Right renal cortex interstitium (tissue), 3 donors: ENCODE results near the gene CDH22. TPM values are rescaled to one million over a fixed set of nuclear protein-coding genes. Genes with fewer than 3 reads are reported as not detected.

Experiments
- DNase-seq, 3 donors: peaks; one replicate each; pipeline ENCODE4 v3.0.0-alpha.2; 2013; ENCODE audit warnings: low read depth in 3 of 3, low spot score in 2 of 3
- polyA plus RNA-seq, 3 donors: library from polyadenylated mRNA; unstranded; fragments of 120-200 nt; gene quantifications; one replicate each; pipeline ENCODE4 v1.2.1, GENCODE V29; 2013; ENCODE audit not compliant: insufficient read length in 3 of 3

The CDH22 gene
- polyA plus RNA-seq, 3 donors, result not detected

DNA sequence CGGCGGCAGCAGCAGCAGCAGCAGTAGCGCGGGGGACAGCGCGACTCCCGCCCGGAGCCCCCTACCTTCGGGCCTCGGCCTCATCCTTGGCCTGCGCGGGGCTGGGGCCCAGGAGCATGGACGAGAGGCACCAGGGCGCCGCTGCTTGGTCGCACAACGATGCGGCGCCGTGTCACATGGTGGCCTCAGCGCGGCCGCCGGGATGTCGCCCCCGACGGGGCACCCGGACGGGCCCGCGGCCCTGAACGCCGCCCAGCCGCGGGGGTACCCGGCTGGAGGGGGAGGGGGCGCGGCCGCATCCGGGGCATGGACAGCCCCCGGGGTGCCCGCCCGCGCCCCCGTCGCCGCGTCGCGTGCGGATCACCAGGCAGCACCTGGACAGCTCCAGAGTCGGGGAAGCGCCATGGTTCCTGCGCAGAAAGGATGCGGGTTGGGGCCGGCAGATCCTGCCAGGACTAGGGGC lies 57.1 kb downstream of the CDH22 start:
- DNase-seq, result no peak

DNA sequence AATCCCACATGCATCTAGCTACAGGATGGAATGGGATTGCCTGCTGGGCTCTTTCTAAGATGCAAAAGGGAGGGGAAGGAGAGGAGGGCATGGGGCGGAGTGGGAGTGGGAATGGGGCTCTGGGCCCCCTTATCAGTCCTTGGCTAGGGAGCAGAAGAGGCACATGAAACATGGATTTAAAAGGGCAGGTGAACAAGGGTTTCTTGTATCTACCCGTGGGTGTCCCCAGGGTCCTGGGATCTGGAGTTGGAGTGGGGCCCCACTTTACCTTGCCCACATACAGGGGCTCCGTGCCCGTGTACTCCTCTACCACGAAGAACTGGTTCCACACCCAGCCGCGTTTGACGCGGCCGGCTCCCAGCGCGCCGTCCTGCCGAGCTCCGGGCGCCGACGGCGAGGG lies 57.5 kb downstream of the CDH22 start:
- DNase-seq, result no peak

- no peak for DNase-seq
Measured at GRCh38 chr20:46249671-46250070, 58.6 kb downstream of the CDH22 start.

DNA sequence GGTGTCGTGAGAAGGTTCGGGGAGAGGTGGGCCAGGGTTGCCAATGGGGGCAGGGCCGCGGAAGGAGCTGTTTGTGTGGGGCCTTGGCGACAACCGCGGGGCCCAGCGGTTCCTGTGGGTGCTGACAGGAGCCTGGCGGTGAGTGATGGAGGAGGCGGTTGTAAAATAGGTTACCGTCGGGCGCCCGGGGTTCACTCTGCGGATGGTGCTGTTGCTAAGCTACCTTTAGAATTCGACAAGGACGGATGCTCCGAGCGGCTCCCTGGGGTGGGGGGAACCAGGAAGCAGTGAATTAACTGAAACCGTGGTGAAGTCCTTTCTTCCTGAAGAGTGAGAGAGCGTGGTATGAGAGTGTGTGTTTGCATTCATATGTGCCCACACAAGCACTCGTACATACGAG lies 61.7 kb downstream of the CDH22 start:
- no peak for DNase-seq

DNA sequence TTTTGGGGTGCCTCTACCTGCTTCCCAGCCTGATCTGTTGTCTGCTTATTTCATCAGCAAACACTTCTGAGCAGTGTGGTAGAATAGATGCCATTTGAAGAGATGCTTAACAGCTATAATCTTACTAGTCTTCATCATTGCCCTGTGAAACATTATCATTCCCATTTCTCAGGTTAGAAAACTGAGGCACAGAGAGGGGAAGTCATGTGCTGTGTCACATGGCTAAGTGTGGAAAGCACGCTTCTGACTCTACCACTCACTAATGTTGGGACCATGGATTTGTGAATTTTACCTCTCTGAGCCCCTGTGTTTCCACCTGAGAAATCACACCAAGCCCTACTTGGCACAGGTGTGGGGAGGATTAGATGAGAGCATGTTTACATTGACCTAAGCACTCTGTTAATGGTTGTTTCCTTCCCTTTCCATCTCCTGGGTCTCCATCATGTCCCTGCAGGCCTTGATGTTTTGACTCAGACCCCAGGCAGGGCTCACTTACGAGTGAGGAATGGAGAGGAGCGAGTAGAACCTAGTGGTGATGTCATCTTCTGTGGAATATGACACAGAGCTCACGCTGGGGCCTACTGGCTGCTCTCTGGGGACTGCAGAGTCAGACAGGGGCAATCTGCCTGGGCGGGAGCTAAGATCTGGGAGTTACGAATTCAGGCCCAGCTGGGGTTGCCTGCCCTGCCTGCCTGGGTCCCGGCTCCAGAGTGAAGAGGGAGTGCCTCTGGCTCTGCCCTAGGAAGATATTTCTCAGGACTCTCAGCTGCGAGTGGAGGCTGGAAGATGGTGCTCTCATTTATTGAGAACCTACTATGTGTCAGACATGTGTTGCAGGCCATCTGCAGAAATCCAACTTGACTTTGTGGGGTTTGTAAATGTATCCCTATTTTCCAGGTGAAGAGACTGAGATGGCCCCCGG lies 64.3 kb downstream of the CDH22 start:
- DNase-seq, result no peak

DNA sequence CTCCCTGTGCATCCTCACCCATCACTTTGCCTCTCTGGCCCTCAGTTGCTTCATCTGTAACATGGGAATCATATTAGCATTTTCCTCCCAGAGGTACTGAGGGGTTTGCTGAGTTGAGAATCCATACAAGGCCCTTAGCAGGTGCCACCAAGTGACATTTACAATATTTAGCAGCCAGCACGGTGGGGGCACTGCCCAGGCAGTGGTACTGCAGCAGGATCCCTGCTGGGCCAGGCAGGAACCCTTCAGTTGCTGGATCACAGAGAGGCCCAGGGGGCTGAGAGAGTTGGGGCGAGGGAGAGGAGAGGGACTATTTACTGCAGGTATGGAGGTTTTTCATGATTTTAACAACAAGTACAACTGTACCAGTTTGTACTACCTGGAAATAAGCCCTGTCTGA lies 65.9 kb downstream of the CDH22 start:
- no peak for DNase-seq

GRCh38 chr20:46240881-46241280 lies 67.4 kb downstream of the CDH22 start:
- DNase-seq, result no peak

DNA sequence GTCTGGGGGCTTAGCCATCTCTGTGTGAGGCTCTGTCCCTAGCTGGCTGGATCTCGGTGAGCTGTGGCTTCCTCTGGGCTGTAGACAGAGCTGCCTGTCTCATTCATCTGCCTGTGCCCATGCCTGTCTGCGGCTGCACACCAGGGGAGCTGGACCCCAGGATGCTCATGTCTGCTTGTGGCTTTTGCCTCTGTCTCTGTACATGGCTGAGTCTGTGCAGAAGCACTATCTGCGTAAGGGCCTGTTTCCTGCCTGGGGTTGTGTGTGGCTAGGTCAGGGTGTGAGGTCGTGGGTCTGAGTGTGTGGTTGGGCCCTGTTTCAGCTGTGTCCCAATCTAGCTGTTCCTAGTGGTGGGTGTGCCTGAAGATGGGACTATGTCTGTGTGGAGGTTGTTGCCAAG lies 68.2 kb downstream of the CDH22 start:
- DNase-seq, result no peak

GRCh38 chr20:46237736-46238135 lies 70.6 kb downstream of the CDH22 start:
- DNase-seq, result no peak

GRCh38 chr20:46237227-46237626 lies 71.1 kb downstream of the CDH22 start:
- DNase-seq, result no peak

- no peak for DNase-seq
Measured at GRCh38 chr20:46235077-46235476, 73.2 kb downstream of the CDH22 start.

GRCh38 chr20:46233701-46234100 lies 74.6 kb downstream of the CDH22 start:
- no peak for DNase-seq

GRCh38 chr20:46232539-46232938 lies 75.8 kb downstream of the CDH22 start:
- no peak for DNase-seq

DNA sequence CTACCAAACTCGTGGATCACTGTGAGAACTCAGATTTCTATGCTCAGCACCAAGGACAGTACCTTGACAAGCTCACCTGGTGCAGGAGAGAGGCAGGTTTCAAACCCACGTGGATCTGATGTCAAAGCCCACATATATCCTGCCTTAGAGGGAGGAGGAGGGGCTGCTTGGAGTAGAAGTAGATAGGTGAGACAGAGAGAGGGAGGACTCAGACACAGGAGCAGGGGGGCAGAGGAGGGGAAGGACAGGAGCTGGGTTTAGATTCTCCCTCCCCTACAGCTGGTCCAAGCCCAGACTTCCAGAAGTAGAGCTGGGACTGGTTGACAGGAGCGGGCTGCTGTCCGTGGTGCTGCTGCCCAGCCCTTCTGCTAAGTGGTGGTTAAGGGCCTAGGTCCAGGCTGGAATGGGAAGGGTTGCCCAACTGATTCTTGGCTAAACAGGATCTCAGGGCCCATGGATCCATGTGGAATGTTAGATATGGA lies 77.5 kb downstream of the CDH22 start:
- DNase-seq, result peak; percentile 55 to 64 (median 58)

DNA sequence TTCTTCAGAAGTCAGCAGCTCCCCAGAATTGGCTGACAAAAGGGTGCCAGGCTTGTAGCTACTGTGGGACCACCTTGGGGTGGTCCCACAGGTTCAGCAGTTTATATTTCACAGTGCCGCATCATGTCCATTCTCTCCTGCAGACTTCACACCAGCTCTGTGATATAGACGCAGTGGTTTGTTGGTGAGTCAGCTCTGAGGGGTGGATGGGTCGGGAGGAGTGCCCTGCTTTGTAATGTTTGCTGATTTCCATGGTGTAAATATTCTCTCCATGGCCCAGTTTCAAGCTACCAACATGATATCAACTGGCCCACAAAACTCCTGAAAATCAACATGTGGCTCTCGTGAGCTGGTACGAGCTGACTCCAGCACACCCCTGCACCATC lies 78.2 kb downstream of the CDH22 start:
- DNase-seq, result no peak

DNA sequence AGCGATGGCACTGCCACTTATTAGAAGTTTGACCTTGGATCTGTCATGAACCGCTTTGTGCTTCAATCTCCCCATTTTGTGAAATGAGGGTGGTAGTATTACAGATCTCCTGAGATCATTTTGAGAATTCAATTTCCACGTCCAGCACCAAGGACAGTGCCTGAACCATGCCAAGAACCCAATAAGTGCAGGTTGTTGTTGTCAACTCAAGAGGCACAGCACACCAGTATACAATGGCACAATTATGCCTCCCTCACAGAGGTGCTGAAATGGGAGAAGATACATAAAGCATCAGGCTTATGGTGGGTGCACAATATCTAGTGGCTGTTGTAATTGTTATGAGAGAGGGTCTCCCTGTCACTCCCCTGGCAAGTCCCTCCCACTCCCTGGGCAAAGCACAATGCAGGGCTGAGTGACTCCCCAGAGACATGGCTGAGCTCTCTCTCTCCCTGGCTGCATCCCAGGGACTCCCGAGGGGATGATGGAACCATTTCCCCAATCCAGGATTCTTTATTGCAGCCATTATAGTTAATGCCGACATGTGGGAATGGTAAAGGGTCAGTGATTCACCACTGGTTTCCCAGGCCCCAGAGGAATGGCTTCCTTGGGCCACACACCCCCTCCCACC lies 78.7 kb downstream of the CDH22 start:
- DNase-seq, result no peak

DNA sequence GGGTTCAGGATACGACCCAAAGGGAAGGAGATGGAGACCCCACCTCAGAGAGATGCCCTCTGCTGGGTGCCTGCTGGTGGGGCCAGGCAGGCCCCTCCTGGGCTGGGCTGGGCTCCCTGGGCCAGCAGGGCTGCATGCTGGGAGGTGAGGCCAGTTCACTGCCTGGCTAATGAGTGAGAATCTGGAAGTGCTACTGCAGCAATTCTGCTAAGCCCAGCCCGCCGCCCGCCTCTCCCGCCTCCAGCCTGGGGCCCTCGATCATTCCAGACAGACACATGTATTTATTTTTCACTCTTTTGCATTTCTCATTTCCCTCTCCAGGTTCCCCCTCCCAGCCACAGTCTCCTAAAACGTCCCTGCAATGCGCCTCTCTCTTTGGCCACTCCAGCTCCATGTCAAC lies 79.6 kb downstream of the CDH22 start:
- no peak for DNase-seq

GRCh38 chr20:46227272-46227767 lies 81.0 kb downstream of the CDH22 start:
- DNase-seq, result no peak

DNA sequence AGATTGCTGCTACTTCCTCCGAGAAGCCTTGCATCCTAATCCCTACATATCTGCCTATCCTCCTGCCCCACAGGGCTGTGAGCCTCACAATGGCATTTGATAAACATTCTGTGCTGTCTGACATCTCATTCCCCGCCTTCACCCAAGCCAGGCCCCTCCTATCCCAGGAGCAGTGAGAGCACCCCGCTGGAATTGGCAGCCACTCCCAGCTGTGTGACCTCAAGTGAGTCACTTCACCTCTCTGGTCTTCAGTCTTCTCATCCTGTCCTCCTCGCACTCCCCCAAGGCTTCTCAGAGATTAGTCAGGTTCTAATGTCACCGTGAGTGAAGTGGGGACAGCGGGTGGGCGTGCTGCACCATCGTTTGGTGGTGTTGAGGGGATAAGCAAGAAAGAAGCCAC lies 81.7 kb downstream of the CDH22 start:
- DNase-seq, result no peak

DNA sequence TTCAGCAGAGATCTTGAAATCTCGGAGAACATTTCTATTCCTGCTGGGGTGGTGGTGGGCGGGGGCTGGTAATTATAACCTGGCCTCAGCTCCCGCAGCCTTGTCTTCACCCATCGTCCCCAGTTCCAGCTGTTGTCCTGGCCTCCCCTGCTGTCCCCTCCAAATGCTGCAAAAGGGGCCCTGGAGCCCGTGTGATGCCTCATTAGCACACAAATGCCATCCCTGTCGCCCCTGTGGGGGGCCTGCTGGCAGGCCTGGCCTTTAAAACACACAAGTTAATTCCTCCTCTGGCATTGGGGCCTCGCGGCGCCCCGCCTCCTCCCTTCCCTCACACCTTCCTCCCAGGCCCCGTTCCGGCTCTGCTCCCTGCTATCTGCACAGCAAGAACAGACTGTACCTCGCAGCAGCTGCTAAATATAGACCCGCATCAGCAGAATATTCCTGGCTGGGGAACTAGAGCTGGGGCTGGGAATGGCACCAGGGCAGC lies 85.7 kb downstream of the CDH22 start:
- no peak for DNase-seq

- no peak for DNase-seq
Measured at GRCh38 chr20:46221256-46221833, 87.0 kb downstream of the CDH22 start.
